HepG2 (cell line): ENCODE results near the gene IRF3. TPM values are rescaled to one million over a fixed set of nuclear protein-coding genes. Genes with fewer than 3 reads are reported as not detected.

Experiments
- ATM ChIP-seq: fragments of 450-650 bp; IDR thresholded peaks from 2 replicates; pipeline ENCODE4 v1.7.1; 2017; ENCODE audit warnings: mild to moderate bottlenecking, borderline replicate concordance
- CBX2 ChIP-seq, 2 experiments: fragments of 200-600 bp in 1 of 2; sonication (generic); formaldehyde crosslinking in 1 of 2; IDR thresholded peaks; 2 replicates each; pipeline versions ENCODE4 v1.7.0 to v1.8.1; 2018 to 2022; ENCODE audit warnings: low read depth in 2 of 2, low read length in 1 of 2, mild to moderate bottlenecking in 1 of 2, missing genetic modification reagents in 1 of 2
- CREM ChIP-seq, 2 experiments: sonication (generic) in 1 of 2; formaldehyde crosslinking in 1 of 2; IDR thresholded peaks; 2 replicates each; pipeline versions ENCODE4 v1.4.0 to v1.6.1; 2016 to 2020; ENCODE audit warnings: antibody characterized with exemption in 1 of 2, mild to moderate bottlenecking in 1 of 2, missing genetic modification reagents in 1 of 2
- ELF1 ChIP-seq: sonication (generic); formaldehyde crosslinking; IDR thresholded peaks from 2 replicates; pipeline ENCODE4 v1.4.0; 2020; ENCODE audit warnings: missing genetic modification reagents
- PHF5A ChIP-seq: IDR thresholded peaks from one replicate; pipeline ENCODE4 v1.6.1; 2018; ENCODE audit warnings: low read depth, missing genetic modification reagents; ENCODE audit not compliant: unreplicated experiment
- SATB2 ChIP-seq: sonication (generic); formaldehyde crosslinking; IDR thresholded peaks from 2 replicates; pipeline ENCODE4 v1.5.0; 2020; ENCODE audit warnings: missing genetic modification reagents
- SIN3B ChIP-seq: fragments of 150-350 bp; IDR thresholded peaks from 2 replicates; pipeline ENCODE4 v1.6.1; 2014; ENCODE audit warnings: low read length
- TP53 ChIP-seq: sonication (generic); formaldehyde crosslinking; conservative IDR thresholded peaks from 2 replicates; pipeline ENCODE4 v1.4.0; 2020; ENCODE audit warnings: missing genetic modification reagents
- U2AF1 ChIP-seq: fragments of 200-400 bp; formaldehyde crosslinking; optimal IDR thresholded peaks from 2 replicates; pipeline ENCODE3; 2017; ENCODE audit warnings: mild to moderate bottlenecking, low read depth, low read length
- YEATS2 ChIP-seq: sonication (generic); formaldehyde crosslinking; IDR thresholded peaks from 2 replicates; pipeline ENCODE4 v1.4.0; 2020; ENCODE audit warnings: missing genetic modification reagents, borderline replicate concordance
- ZFP36 ChIP-seq: fragments of 150-350 bp; IDR thresholded peaks from 2 replicates; pipeline ENCODE4 v1.6.1; 2018; ENCODE audit warnings: borderline replicate concordance, low read length, low read depth; ENCODE audit not compliant: partially characterized antibody
- ZFP82 ChIP-seq: sonication (generic); formaldehyde crosslinking; IDR thresholded peaks from 2 replicates; pipeline ENCODE4 v1.5.1; 2020; ENCODE audit warnings: mild to moderate bottlenecking, missing genetic modification reagents, borderline replicate concordance
- ZNF331 ChIP-seq: sonication (generic); formaldehyde crosslinking; IDR thresholded peaks from 2 replicates; pipeline ENCODE4 v1.4.0; 2020; ENCODE audit warnings: missing genetic modification reagents
- ZNF350 ChIP-seq: sonication (generic); formaldehyde crosslinking; IDR thresholded peaks from 2 replicates; pipeline ENCODE4 v1.4.0; 2020; ENCODE audit warnings: mild to moderate bottlenecking, low read depth, missing genetic modification reagents, borderline replicate concordance
- ZNF501 ChIP-seq: sonication (generic); formaldehyde crosslinking; IDR thresholded peaks from 2 replicates; pipeline ENCODE4 v1.5.1; 2020; ENCODE audit warnings: mild to moderate bottlenecking, moderate library complexity, missing genetic modification reagents
- ZNF614 ChIP-seq: IDR thresholded peaks from 2 replicates; pipeline ENCODE4 v1.6.1; 2018; ENCODE audit warnings: missing biosample characterization, missing genetic modification reagents, inconsistent platforms, borderline replicate concordance
- ZNF782 ChIP-seq: sonication (generic); formaldehyde crosslinking; IDR thresholded peaks from 2 replicates; pipeline ENCODE4 v1.4.0; 2020; ENCODE audit warnings: missing genetic modification reagents, mild to moderate bottlenecking, borderline replicate concordance
- ZNF784 ChIP-seq: sonication (generic); formaldehyde crosslinking; IDR thresholded peaks from 2 replicates; pipeline ENCODE4 v1.5.1; 2020; ENCODE audit warnings: missing genetic modification reagents, mild to moderate bottlenecking, borderline replicate concordance
- ZNF800 ChIP-seq: sonication (generic); formaldehyde crosslinking; IDR thresholded peaks from 2 replicates; pipeline ENCODE4 v1.4.0; 2020; ENCODE audit warnings: missing genetic modification reagents
- polyA plus RNA-seq, 8 experiments: library from polyadenylated mRNA; depleted of rRNA in 3 of 8; stranded (reverse) in 7 of 8; unstranded in 1 of 8; fragments of >200 nt; fragmentation: Illumina TruSeq in 4 of 8; extraction: Trizol in 4 of 8; gene quantifications; 2 replicates each; pipeline versions ENCODE4 v1.2.1 to v1.2.3, GENCODE V29; 2011 to 2016; ENCODE audit warnings: low read depth in 4 of 8, missing spikeins in 1 of 8, mixed read lengths in 1 of 8; ENCODE audit not compliant: insufficient read depth in 1 of 8
- total RNA-seq, 5 experiments: library from RNA; depleted of rRNA; stranded (reverse); fragments of >200 nt; fragmentation: Illumina TruSeq; extraction: Trizol; gene quantifications; 2 replicates each; pipeline ENCODE4 v1.2.3, GENCODE V29; 2016; ENCODE audit warnings: low read depth in 1 of 5
- TF ChIP-seq, protein P1 (sequence below): IDR thresholded peaks from 2 replicates; pipeline ENCODE4 v1.6.1; 2016; ENCODE audit warnings: missing biosample characterization, missing genetic modification reagents, low read depth
- TF ChIP-seq, protein P2 (sequence below): sonication (generic); formaldehyde crosslinking; conservative IDR thresholded peaks from 2 replicates; pipeline ENCODE4 v1.4.0; 2020; ENCODE audit warnings: mild to moderate bottlenecking, missing genetic modification reagents, moderate library complexity

Gene IRF3
- total and polyA plus RNA-seq, 2 of the 13 experiments (the other 11 are each of a cell fraction or from before 2014, with no cell fraction given): 61.9 to 65.5 TPM

DNA sequence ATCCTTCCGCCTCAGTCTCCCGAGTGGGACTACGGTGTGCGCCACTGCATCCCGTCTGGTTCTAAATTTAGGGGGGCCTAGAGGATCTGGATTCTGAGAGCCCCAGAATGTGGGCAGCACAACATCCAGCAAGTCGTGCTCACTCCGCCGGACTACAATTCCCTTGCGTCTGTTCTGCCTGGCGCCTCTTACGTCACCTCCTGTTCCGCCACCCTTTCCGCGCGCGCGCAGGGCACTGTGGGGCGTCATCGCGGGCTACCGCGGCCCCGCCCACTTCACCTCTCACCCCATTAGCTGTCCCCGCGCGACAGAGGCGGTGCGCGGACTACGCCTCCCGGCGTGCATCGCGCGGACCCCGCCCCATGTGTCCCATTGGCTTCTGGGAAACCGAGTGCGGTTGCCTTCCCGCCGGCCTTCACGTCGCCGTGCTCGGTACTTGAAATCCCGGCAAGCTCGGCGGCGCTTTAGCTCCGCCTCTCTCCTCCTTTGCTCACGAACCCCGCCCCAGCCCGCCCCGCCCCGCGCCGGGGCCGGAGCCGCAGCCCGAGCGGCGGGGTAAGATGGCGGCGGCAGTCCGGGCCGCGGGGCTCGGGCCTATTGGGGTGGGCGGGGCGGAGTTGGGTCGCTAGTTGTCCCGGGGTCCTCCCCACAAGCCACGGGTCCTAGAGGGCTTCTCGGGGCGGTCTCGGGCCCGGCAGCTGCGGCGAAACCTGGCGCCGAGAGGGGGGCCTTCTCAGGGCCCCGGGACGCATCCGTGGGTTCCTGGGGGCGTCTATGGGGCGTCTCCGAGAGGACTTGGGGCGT lies 23.8 kb downstream of the IRF3 start, which contains the start of gene SCAF1 (continued):
- TF ChIP-seq ZNF800 (CRISPR knock-in tag): no peak
- peak; percentile 68; the same call in 1 of the 2 replicates for TF ChIP-seq ZNF784 (CRISPR knock-in tag)
- no peak; the same call in 1 of the 2 replicates for TF ChIP-seq ZNF331 (CRISPR knock-in tag)
- TF ChIP-seq ZNF782 (CRISPR knock-in tag): no peak
- TF ChIP-seq ELF1 (CRISPR knock-in tag): peak; percentile 85
- TF ChIP-seq ZNF614 (CRISPR knock-in tag): peak; percentile 84; the same call in 1 of the 2 replicates
- TF ChIP-seq, protein P1, sequence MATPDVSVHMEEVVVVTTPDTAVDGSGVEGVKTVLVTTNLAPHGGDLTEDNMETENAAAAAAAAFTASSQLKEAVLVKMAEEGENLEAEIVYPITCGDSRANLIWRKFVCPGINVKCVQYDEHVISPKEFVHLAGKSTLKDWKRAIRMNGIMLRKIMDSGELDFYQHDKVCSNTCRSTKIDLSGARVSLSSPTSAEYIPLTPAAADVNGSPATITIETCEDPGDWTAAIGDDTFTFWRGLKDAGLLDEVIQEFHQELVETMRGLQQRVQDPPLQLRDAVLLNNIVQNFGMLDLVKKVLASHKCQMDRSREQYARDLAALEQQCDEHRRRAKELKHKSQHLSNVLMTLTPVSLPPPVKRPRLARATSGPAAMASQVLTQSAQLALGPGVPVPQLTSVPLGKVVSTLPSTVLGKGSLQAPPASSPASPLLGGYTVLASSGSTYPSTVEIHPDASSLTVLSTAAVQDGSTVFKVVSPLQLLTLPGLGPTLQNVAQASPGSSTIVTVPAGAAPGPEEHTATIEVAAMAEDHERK: peak; percentile 84
- TF ChIP-seq SIN3B: no peak; the same call in 1 of the 2 replicates
- TF ChIP-seq ZFP36: no peak
- no peak for TF ChIP-seq SATB2 (CRISPR knock-in tag)
- peak; percentile 86; the same call in 1 of the 2 replicates for TF ChIP-seq ZFP82 (CRISPR knock-in tag)
- peak; percentile 98 for TF ChIP-seq CREM (IDR thresholded peaks at IDR 0.05)
- peak; percentile 28; the same call in 1 of the 2 replicates for TF ChIP-seq CREM (CRISPR knock-in tag; IDR thresholded peaks at IDR 0.05)
- TF ChIP-seq U2AF1: no peak
- no peak for TF ChIP-seq CBX2 (IDR thresholded peaks at IDR 0.05; ENCODE audit: low read depth, low read length)
- TF ChIP-seq CBX2 (CRISPR knock-in tag; IDR thresholded peaks at IDR 0.05; ENCODE audit: low read depth): no peak
- TF ChIP-seq YEATS2 (CRISPR knock-in tag): peak; percentile 84
- TF ChIP-seq, protein P2, sequence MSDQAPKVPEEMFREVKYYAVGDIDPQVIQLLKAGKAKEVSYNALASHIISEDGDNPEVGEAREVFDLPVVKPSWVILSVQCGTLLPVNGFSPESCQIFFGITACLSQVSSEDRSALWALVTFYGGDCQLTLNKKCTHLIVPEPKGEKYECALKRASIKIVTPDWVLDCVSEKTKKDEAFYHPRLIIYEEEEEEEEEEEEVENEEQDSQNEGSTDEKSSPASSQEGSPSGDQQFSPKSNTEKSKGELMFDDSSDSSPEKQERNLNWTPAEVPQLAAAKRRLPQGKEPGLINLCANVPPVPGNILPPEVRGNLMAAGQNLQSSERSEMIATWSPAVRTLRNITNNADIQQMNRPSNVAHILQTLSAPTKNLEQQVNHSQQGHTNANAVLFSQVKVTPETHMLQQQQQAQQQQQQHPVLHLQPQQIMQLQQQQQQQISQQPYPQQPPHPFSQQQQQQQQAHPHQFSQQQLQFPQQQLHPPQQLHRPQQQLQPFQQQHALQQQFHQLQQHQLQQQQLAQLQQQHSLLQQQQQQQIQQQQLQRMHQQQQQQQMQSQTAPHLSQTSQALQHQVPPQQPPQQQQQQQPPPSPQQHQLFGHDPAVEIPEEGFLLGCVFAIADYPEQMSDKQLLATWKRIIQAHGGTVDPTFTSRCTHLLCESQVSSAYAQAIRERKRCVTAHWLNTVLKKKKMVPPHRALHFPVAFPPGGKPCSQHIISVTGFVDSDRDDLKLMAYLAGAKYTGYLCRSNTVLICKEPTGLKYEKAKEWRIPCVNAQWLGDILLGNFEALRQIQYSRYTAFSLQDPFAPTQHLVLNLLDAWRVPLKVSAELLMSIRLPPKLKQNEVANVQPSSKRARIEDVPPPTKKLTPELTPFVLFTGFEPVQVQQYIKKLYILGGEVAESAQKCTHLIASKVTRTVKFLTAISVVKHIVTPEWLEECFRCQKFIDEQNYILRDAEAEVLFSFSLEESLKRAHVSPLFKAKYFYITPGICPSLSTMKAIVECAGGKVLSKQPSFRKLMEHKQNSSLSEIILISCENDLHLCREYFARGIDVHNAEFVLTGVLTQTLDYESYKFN (CRISPR knock-in tag): peak; percentile 54
- peak; percentile 79 for TF ChIP-seq ZNF350 (CRISPR knock-in tag)
- no peak for TF ChIP-seq PHF5A (CRISPR knock-in tag)
- TF ChIP-seq ATM: no peak
- TF ChIP-seq ZNF501 (CRISPR knock-in tag): no peak; the same call in 1 of the 2 replicates
- no peak for TF ChIP-seq TP53 (CRISPR knock-in tag)
